ENCODE results near the gene TADA2A. TPM values are rescaled to one million over a fixed set of nuclear protein-coding genes. Genes with fewer than 3 reads are reported as not detected.

The TADA2A gene
- total RNA-seq, 1 experiment from 2014 or later, result 24.6 TPM

DNA sequence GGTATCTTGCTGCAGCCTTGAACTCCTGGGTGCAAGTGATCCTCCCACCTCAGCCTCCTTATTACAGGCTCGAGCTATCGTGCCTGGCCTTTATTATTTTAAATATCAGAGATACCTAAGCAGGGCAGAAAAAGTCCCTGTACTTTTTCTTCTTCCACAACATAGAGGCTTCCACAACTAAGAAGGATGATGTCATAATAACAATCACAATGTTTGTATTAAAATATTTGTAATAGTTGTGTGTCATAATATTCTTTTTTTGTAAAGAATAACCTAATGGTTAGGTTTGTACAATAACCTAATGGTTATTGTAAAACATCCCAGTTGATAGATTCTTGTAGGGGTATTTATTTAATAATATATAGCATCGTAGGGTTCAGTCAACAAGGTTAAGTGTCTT lies 56.4 kb downstream of the TADA2A start:
- no peak overlapping the region for H2AFZ ChIP-seq (ENCODE audit: low read depth, low read length, poor library complexity, severe bottlenecking)
- H3K36me3 ChIP-seq (ENCODE audit: control insufficient read depth in 1 of 2, insufficient read depth in 2 of 2, low read length in 2 of 2), result peaks cover 9 to 10% of the 10 kb centered on the region in 2 experiments
- POLR2A ChIA-PET, result no interaction called here
- H3K9me3 ChIP-seq (ENCODE audit: control insufficient read depth in 1 of 2, insufficient read depth in 1 of 2, low read depth in 1 of 2, low read length in 2 of 2), result no peaks in the 10 kb centered on the region
- no peak overlapping the region for H3K4me2 ChIP-seq (ENCODE audit: low read length)
- no peaks in the 10 kb centered on the region for H3K79me2 ChIP-seq (ENCODE audit: insufficient read depth, low read length)
- no peak overlapping the region for H3K4me3 ChIP-seq (replicated peaks in 1 of 2; ENCODE audit: low read depth in 1 of 2, low read length in 2 of 2)
- no peaks in the 10 kb centered on the region for H3K27me3 ChIP-seq (ENCODE audit: insufficient read depth, low read length)
- H3K4me1 ChIP-seq (ENCODE audit: control insufficient read depth in 1 of 2, insufficient read depth in 2 of 2, low read length in 2 of 2), result peaks cover 2 to 17% of the 10 kb centered on the region in 2 experiments; a peak in 2 of 4 replicates
- intact Hi-C loops (cut with micrococcal nuclease), result no loop called here
- H3K27ac ChIP-seq (ENCODE audit: low read depth, low read length), result no peak overlapping the region
- H3K9me2 ChIP-seq (ENCODE audit: insufficient read depth), result no peaks in the 10 kb centered on the region
- TF ChIP-seq EGR1 (IDR thresholded peaks at IDR 0.05; ENCODE audit: low read depth), result no peak
- no peak for TF ChIP-seq JUND (IDR thresholded peaks at IDR 0.05)
- DNase-seq (ENCODE audit: low read depth, low spot score) (no peak), ATAC-seq (no peak)
- no peak overlapping the region for H3K9ac ChIP-seq (ENCODE audit: low read length)
- CTCF ChIA-PET, result no interaction called here
- RAD21 ChIA-PET (ENCODE audit: low non-redundant PET in 1 of 2, low total read pairs in 2 of 2, uncharacterized antibody in 2 of 2, unreplicated experiment in 2 of 2), result no interaction called here
- BruUV-seq (replicated peaks), result no TSS peak
- no peaks in the 10 kb centered on the region for H4K20me1 ChIP-seq (ENCODE audit: insufficient read depth)

DNA sequence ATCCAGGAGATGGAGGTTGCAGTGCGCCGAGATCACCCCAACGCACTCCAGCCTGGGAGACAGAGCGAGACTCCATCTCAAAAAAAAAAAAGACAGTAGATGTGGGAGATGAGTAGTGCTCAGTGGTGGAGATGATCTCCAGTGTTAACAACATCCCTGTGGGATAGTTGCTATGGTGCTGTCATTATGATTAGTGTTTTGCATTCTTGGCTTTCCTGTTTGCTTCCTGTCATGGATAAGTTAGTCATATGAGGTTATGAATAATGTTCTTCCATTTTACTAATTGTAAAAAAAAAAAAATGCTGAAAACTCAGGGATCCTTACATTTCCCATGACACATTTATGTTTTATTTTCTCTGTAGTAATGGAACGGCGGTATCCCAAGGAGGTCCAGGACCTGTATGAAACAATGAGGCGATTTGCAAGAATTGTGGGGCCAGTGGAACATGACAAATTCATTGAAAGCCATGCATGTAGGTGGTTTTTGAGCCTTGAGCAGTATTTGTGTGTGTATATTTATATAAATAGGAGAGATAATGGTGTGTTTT lies 58.5 kb downstream of the TADA2A start:
- peaks cover 11% of the 10 kb centered on the region in 2 experiments for H3K36me3 ChIP-seq (ENCODE audit: control insufficient read depth in 1 of 2, insufficient read depth in 2 of 2, low read length in 2 of 2)
- H2AFZ ChIP-seq (ENCODE audit: low read depth, low read length, poor library complexity, severe bottlenecking), result no peak overlapping the region
- no peak overlapping the region for H3K4me3 ChIP-seq (replicated peaks in 1 of 2; ENCODE audit: low read depth in 1 of 2, low read length in 2 of 2)
- H3K9me3 ChIP-seq (ENCODE audit: control insufficient read depth in 1 of 2, insufficient read depth in 1 of 2, low read depth in 1 of 2, low read length in 2 of 2), result no peaks in the 10 kb centered on the region
- RAD21 ChIA-PET (ENCODE audit: low non-redundant PET in 1 of 2, low total read pairs in 2 of 2, uncharacterized antibody in 2 of 2, unreplicated experiment in 2 of 2), result interaction anchor here in 1 of 2 experiments (0.7 kb wide), 1 partner anchor 323 kb away, joined by 3 read pairs; no protein-coding TSS in a partner anchor
- H4K20me1 ChIP-seq (ENCODE audit: insufficient read depth), result no peaks in the 10 kb centered on the region
- no peak overlapping the region for H3K27ac ChIP-seq (ENCODE audit: low read depth, low read length)
- no peak for DNase-seq (ENCODE audit: low read depth, low spot score)
- TF ChIP-seq YY1 (IDR thresholded peaks at IDR 0.05; ENCODE audit: extremely low read depth, insufficient replicate concordance, low read depth, low read length), result no peak
- TF ChIP-seq, protein P1, sequence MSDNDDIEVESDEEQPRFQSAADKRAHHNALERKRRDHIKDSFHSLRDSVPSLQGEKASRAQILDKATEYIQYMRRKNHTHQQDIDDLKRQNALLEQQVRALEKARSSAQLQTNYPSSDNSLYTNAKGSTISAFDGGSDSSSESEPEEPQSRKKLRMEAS (IDR thresholded peaks at IDR 0.05), result no peak
- TF ChIP-seq, protein P2, sequence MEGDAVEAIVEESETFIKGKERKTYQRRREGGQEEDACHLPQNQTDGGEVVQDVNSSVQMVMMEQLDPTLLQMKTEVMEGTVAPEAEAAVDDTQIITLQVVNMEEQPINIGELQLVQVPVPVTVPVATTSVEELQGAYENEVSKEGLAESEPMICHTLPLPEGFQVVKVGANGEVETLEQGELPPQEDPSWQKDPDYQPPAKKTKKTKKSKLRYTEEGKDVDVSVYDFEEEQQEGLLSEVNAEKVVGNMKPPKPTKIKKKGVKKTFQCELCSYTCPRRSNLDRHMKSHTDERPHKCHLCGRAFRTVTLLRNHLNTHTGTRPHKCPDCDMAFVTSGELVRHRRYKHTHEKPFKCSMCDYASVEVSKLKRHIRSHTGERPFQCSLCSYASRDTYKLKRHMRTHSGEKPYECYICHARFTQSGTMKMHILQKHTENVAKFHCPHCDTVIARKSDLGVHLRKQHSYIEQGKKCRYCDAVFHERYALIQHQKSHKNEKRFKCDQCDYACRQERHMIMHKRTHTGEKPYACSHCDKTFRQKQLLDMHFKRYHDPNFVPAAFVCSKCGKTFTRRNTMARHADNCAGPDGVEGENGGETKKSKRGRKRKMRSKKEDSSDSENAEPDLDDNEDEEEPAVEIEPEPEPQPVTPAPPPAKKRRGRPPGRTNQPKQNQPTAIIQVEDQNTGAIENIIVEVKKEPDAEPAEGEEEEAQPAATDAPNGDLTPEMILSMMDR (IDR thresholded peaks at IDR 0.05 in 2 of 3, conservative IDR thresholded peaks at IDR 0.05 in 1 of 3; ENCODE audit: borderline replicate concordance in 1 of 3, insufficient read depth in 1 of 3, low read depth in 2 of 3, low read length in 2 of 3), result no peak
- no peak for TF ChIP-seq EZH2 (IDR thresholded peaks at IDR 0.05)
- no peak for TF ChIP-seq JUND (IDR thresholded peaks at IDR 0.05)
- no peak for TF ChIP-seq TCF7L2 (IDR thresholded peaks at IDR 0.05; ENCODE audit: borderline replicate concordance, extremely low read depth, insufficient read depth, insufficient read length)
- no peak for TF ChIP-seq CEBPB (IDR thresholded peaks at IDR 0.05; ENCODE audit: low read depth)
- TF ChIP-seq ZNF274 (IDR thresholded peaks at IDR 0.05; ENCODE audit: low read depth, low read length), result no peak
- TF ChIP-seq EGR1 (IDR thresholded peaks at IDR 0.05; ENCODE audit: low read depth), result no peak
- TF ChIP-seq POLR2AphosphoS5 (IDR thresholded peaks at IDR 0.05; ENCODE audit: low read depth, low read length), result no peak
- TF ChIP-seq, protein P3, sequence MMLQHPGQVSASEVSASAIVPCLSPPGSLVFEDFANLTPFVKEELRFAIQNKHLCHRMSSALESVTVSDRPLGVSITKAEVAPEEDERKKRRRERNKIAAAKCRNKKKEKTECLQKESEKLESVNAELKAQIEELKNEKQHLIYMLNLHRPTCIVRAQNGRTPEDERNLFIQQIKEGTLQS (IDR thresholded peaks at IDR 0.05), result no peak
- TF ChIP-seq ZFX (IDR thresholded peaks at IDR 0.05), result no peak
- no peak for TF ChIP-seq FOSL1 (IDR thresholded peaks at IDR 0.05; ENCODE audit: low read depth)
- TF ChIP-seq SRF (IDR thresholded peaks at IDR 0.05; ENCODE audit: low read depth), result no peak
- no peak for TF ChIP-seq RAD21 (IDR thresholded peaks at IDR 0.05; ENCODE audit: low read depth)
- no peak overlapping the region for H3K4me2 ChIP-seq (ENCODE audit: low read length)
- peaks cover 2 to 8% of the 10 kb centered on the region in 2 experiments; a peak in 2 of 4 replicates for H3K4me1 ChIP-seq (ENCODE audit: control insufficient read depth in 1 of 2, insufficient read depth in 2 of 2, low read length in 2 of 2)
- no peaks in the 10 kb centered on the region for H3K27me3 ChIP-seq (ENCODE audit: insufficient read depth, low read length)
- no peaks in the 10 kb centered on the region for H3K9me2 ChIP-seq (ENCODE audit: insufficient read depth)
- no peaks in the 10 kb centered on the region for H3K79me2 ChIP-seq (ENCODE audit: insufficient read depth, low read length)
- CTCF ChIA-PET, result no interaction called here
- no peak overlapping the region for H3K9ac ChIP-seq (ENCODE audit: low read length)
- POLR2A ChIA-PET, result no interaction called here
- intact Hi-C loops (cut with micrococcal nuclease), result no loop called here
- ATAC-seq, result no peak
- BruUV-seq (replicated peaks), result no TSS peak
